OCI-LY7 (cell line): Measurements from ENCODE around the gene ITSN1. TPM values are rescaled to one million over a fixed set of nuclear protein-coding genes. Genes with fewer than 3 reads are reported as not detected.
"Not testable (repeated sequence)": the region's sequence is repeated elsewhere in the genome, so short reads cannot be mapped to it uniquely, and the experiment has no call there.

ENCODE experiments used
- BruUV-seq: library from RNA; stranded (reverse); fragments of 400-500 nt; replicated peaks from 2 replicates; lab custom pipeline; 2021; lab: Mats Ljungman, UMichigan
- CTCF ChIA-PET: fragments of 300-600 bp; sonication (Branson Sonifier 250); formaldehyde crosslinking; loops from one replicate; lab custom pipeline; 2022; ENCODE audit warnings: antibody characterized with exemption; ENCODE audit not compliant: unreplicated experiment; lab: Charles Lee
- POLR2A ChIA-PET: fragments of 300-600 bp; sonication (Branson Sonifier 250); formaldehyde crosslinking; loops from one replicate; lab custom pipeline; 2022; ENCODE audit warnings: antibody characterized with exemption; lab: Charles Lee
- DNase-seq: peaks from one replicate; pipeline ENCODE4 v3.0.0-alpha.2; 2015; ENCODE audit warnings: low spot score
- H2AFZ ChIP-seq: fragments of 200-600 bp; sonication (generic), shearing (Covaris generic); 2 replicates; pipeline ENCODE4 v1.6.1; 2014; ENCODE audit warnings: mild to moderate bottlenecking, antibody characterized with exemption, low read length, moderate library complexity
- H3K27ac ChIP-seq: fragments of 200-600 bp; sonication (generic); 2 replicates; pipeline ENCODE4 v1.5.1; 2014; ENCODE audit warnings: mixed run types, low read depth, mild to moderate bottlenecking, moderate library complexity, low read length, inconsistent platforms; ENCODE audit not compliant: poor library complexity, severe bottlenecking
- H3K36me3 ChIP-seq: fragments of 200-600 bp; sonication (generic); 2 replicates; pipeline ENCODE4 v1.6.1; 2014; ENCODE audit warnings: mild to moderate bottlenecking, antibody characterized with exemption, low read length, moderate library complexity, mixed read lengths; ENCODE audit not compliant: insufficient read depth
- H3K4me1 ChIP-seq: fragments of 200-600 bp; sonication (generic); 2 replicates; pipeline ENCODE4 v1.5.1; 2014; ENCODE audit warnings: mild to moderate bottlenecking, low read length; ENCODE audit not compliant: insufficient read depth, poor library complexity, severe bottlenecking
- H3K4me2 ChIP-seq: fragments of 200-600 bp; sonication (generic); 2 replicates; pipeline ENCODE4 v1.6.1; 2014; ENCODE audit warnings: mild to moderate bottlenecking, low read length
- H3K4me3 ChIP-seq: fragments of 200-600 bp; sonication (generic); 2 replicates; pipeline ENCODE4 v1.5.1; 2014; ENCODE audit warnings: mild to moderate bottlenecking, low read depth, low read length; ENCODE audit not compliant: poor library complexity, severe bottlenecking
- H3K79me2 ChIP-seq: fragments of 200-600 bp; sonication (generic); 2 replicates; pipeline ENCODE4 v1.6.1; 2016; ENCODE audit warnings: low read depth, mild to moderate bottlenecking, low read length, moderate library complexity, mixed read lengths; ENCODE audit not compliant: insufficient read depth
- H3K9me2 ChIP-seq: fragments of 200-600 bp; sonication (generic); 2 replicates; pipeline ENCODE4 v1.6.1; 2016; ENCODE audit warnings: mild to moderate bottlenecking, low read length, mixed read lengths; ENCODE audit not compliant: insufficient read depth
- H3K9me3 ChIP-seq: fragments of 200-600 bp; sonication (generic); 2 replicates; pipeline ENCODE4 v1.6.1; 2014; ENCODE audit warnings: mild to moderate bottlenecking, mixed run types, low read length, mixed read lengths
- H4K20me1 ChIP-seq: fragments of 200-600 bp; sonication (generic); 2 replicates; pipeline ENCODE4 v1.6.1; 2014; ENCODE audit warnings: mild to moderate bottlenecking, antibody characterized with exemption, low read length, moderate library complexity, mixed read lengths; ENCODE audit not compliant: insufficient read depth
- CTCF ChIP-seq: fragments of 200-600 bp; sonication (generic); conservative IDR thresholded peaks from 2 replicates; pipeline ENCODE4 v1.5.1; 2014; ENCODE audit warnings: mild to moderate bottlenecking, antibody characterized with exemption, low read length, moderate library complexity, mixed read lengths
- EZH2phosphoT487 ChIP-seq: fragments of 200-600 bp; sonication (generic); IDR thresholded peaks from 2 replicates; pipeline ENCODE4 v1.6.1; 2018; ENCODE audit warnings: low read depth, borderline replicate concordance, mild to moderate bottlenecking, mixed run types, antibody characterized with exemption, low read length, moderate library complexity, mixed read lengths
- intact Hi-C: fragments of 100-400 bp; cut with micrococcal nuclease; formaldehyde crosslinking; loops from one replicate; pipeline ENCODE4 v1.10.0; 2022; ENCODE audit not compliant: unreplicated experiment
- total RNA-seq, 2 experiments: library from RNA; depleted of rRNA in 1 of 2; stranded (reverse); fragments of >200 nt in 1 of 2; shearing (Covaris generic) in 1 of 2; gene quantifications; 2 replicates each; pipeline ENCODE4 v1.2.3, GENCODE V29; 2014 to 2022

The ITSN1 gene
- total RNA-seq, 2 experiments from 2014 or later, result 0.60 to 5.9 TPM

- Histone ChIP-seq H3K79me2 (no peaks in the 10 kb centered on the region), H3K36me3 (no peaks in the 10 kb centered on the region), H3K9me2 (no peaks in the 10 kb centered on the region), H3K27ac (no peak overlapping the region), H3K4me3 (no peak overlapping the region), H3K4me1 (no peaks in the 10 kb centered on the region), H3K9me3 (no peaks in the 10 kb centered on the region), H2AFZ (no peak overlapping the region), H3K4me2 (no peak overlapping the region), H4K20me1 (no peaks in the 10 kb centered on the region)
- BruUV-seq, result no TSS peak
- no peak for DNase-seq
- CTCF ChIA-PET, result no interaction called here
- TF ChIP-seq EZH2phosphoT487 (no peak), CTCF (no peak)
- POLR2A ChIA-PET, result no interaction called here
- intact Hi-C loops, result no loop called here
These were observed 217.2 kb downstream of the ITSN1 start for GRCh38 chr21:33859373-33860102.

GRCh38 chr21:33860332-33860879 lies 218.1 kb downstream of the ITSN1 start:
- no peak overlapping the region for H3K4me3 ChIP-seq
- H3K27ac ChIP-seq, result no peak overlapping the region
- no peaks in the 10 kb centered on the region for H3K36me3 ChIP-seq
- no peaks in the 10 kb centered on the region for H3K79me2 ChIP-seq
- ChIA-PET POLR2A (interaction anchor here (0.7 kb wide), 1 partner anchor 97 kb away, joined by 4 read pairs; no protein-coding TSS in a partner anchor), CTCF (no interaction called here)
- H3K4me1 ChIP-seq, result no peaks in the 10 kb centered on the region
- no peak for DNase-seq
- H3K9me2 ChIP-seq, result no peaks in the 10 kb centered on the region
- no peak overlapping the region for H2AFZ ChIP-seq
- H4K20me1 ChIP-seq, result no peaks in the 10 kb centered on the region
- H3K9me3 ChIP-seq, result no peaks in the 10 kb centered on the region
- no TSS peak for BruUV-seq
- intact Hi-C loops, result no loop called here
- no peak overlapping the region for H3K4me2 ChIP-seq
- TF ChIP-seq EZH2phosphoT487, result no peak
- no peak for TF ChIP-seq CTCF

- Histone ChIP-seq H3K9me2 (no peaks in the 10 kb centered on the region), H3K4me3 (no peak overlapping the region), H3K79me2 (no peaks in the 10 kb centered on the region), H3K27ac (no peak overlapping the region), H3K4me1 (no peaks in the 10 kb centered on the region), H3K36me3 (no peaks in the 10 kb centered on the region), H3K9me3 (no peaks in the 10 kb centered on the region), H4K20me1 (no peaks in the 10 kb centered on the region), H3K4me2 (no peak overlapping the region), H2AFZ (no peak overlapping the region)
- ChIA-PET CTCF (no interaction called here), POLR2A (no interaction called here)
- BruUV-seq, result no TSS peak
- no peak for DNase-seq
- TF ChIP-seq CTCF (no peak), EZH2phosphoT487 (no peak)
- intact Hi-C loops, result no loop called here
These were observed 218.8 kb downstream of the ITSN1 start for GRCh38 chr21:33861125-33861524.

GRCh38 chr21:33863191-33863590 lies 220.9 kb downstream of the ITSN1 start:
- H3K9me3 ChIP-seq, POLR2A ChIA-PET, H3K9me2 ChIP-seq, H3K4me2 ChIP-seq, H4K20me1 ChIP-seq, BruUV-seq, H3K4me1 ChIP-seq, intact Hi-C loops, CTCF ChIA-PET, H3K4me3 ChIP-seq, DNase-seq, H3K27ac ChIP-seq, H2AFZ ChIP-seq, H3K36me3 ChIP-seq, H3K79me2 ChIP-seq: not testable (repeated sequence)
